Fibroblast of lung (primary cell): ENCODE data around the gene WDPCP. TPM values are rescaled to one million over a fixed set of nuclear protein-coding genes. Genes with fewer than 3 reads are reported as not detected.

Experiments
- DNase-seq, 2 donors: peaks; one replicate each; pipeline versions ENCODE4 v3.0.0 to v3.0.0-alpha.2; 2010; ENCODE audit warnings: low read depth in 2 of 2
- H2AFZ ChIP-seq: 2 replicates; pipeline ENCODE4 v1.5.1; 2012; ENCODE audit warnings: low read length, control low read depth, inconsistent platforms
- H3K27ac ChIP-seq: 2 replicates; pipeline ENCODE4 v1.5.1; 2011; ENCODE audit warnings: low read length, control low read depth; ENCODE audit not compliant: insufficient read depth
- H3K27me3 ChIP-seq: 2 replicates; pipeline ENCODE4 v1.5.1; 2011; ENCODE audit warnings: mild to moderate bottlenecking, low read length; ENCODE audit not compliant: control insufficient read depth, insufficient read depth
- H3K36me3 ChIP-seq: 2 replicates; pipeline ENCODE4 v1.5.1; 2011; ENCODE audit warnings: low read length; ENCODE audit not compliant: control insufficient read depth, insufficient read depth
- H3K4me1 ChIP-seq: 2 replicates; pipeline ENCODE4 v1.5.1; 2011; ENCODE audit warnings: low read length; ENCODE audit not compliant: control insufficient read depth, insufficient read depth; ENCODE audit errors: extremely low read depth
- H3K4me2 ChIP-seq: 2 replicates; pipeline ENCODE4 v1.5.1; 2011; ENCODE audit warnings: low read length, control low read depth; ENCODE audit not compliant: insufficient read depth; ENCODE audit errors: extremely low read depth
- H3K4me3 ChIP-seq, 4 experiments: fragments of 200-600 bp in 1 of 4; sonication (generic) in 1 of 4; replicated peaks in 1 of 4; 2 replicates each; pipeline ENCODE4 v1.5.1; 2011 to 2016; ENCODE audit warnings: low read length in 4 of 4, low read depth in 3 of 4, mild to moderate bottlenecking in 3 of 4, control low read depth in 2 of 4, inconsistent platforms in 1 of 4, mixed read lengths in 1 of 4; ENCODE audit not compliant: insufficient read depth in 1 of 4; ENCODE audit errors: control extremely low read depth in 1 of 4
- H3K79me2 ChIP-seq: 2 replicates; pipeline ENCODE4 v1.5.1; 2012; ENCODE audit warnings: mild to moderate bottlenecking, low read length, inconsistent platforms; ENCODE audit not compliant: control insufficient read depth, insufficient read depth
- H3K9ac ChIP-seq: 2 replicates; pipeline ENCODE4 v1.5.1; 2011; ENCODE audit warnings: mild to moderate bottlenecking, low read length, control low read depth; ENCODE audit not compliant: insufficient read depth
- H3K9me3 ChIP-seq: 2 replicates; pipeline ENCODE4 v1.5.1; 2012; ENCODE audit warnings: low read depth, low read length; ENCODE audit not compliant: control insufficient read depth, insufficient read depth
- H4K20me1 ChIP-seq: 2 replicates; pipeline ENCODE4 v1.5.1; 2011; ENCODE audit warnings: low read length; ENCODE audit not compliant: control insufficient read depth, insufficient read depth; ENCODE audit errors: extremely low read depth
- CTCF ChIP-seq, 2 donors: IDR thresholded peaks in 1 of 2; conservative IDR thresholded peaks in 1 of 2; 1 replicate in 1 of 2; 2 replicates in 1 of 2; pipeline ENCODE4 v1.5.1; 2011 to 2012; ENCODE audit warnings: low read length in 2 of 2, control low read depth in 1 of 2, inconsistent platforms in 1 of 2, low read depth in 1 of 2, mild to moderate bottlenecking in 1 of 2
- EZH2 ChIP-seq: IDR thresholded peaks from 2 replicates; pipeline ENCODE4 v1.5.1; 2012; ENCODE audit warnings: low read length, control low read depth, mild to moderate bottlenecking; ENCODE audit errors: missing control alignments
- polyA plus RNA-seq, 2 donors: library from polyadenylated mRNA; depleted of rRNA in 1 of 2; stranded (reverse) in 1 of 2; unstranded in 1 of 2; fragments of >200 nt; gene quantifications; 2 replicates each; pipeline ENCODE4 v1.2.1, GENCODE V29; 2011 to 2012; ENCODE audit warnings: missing spikeins in 1 of 2
- total RNA-seq: library from RNA; depleted of rRNA; stranded (reverse); fragments of >200 nt; gene quantifications from 2 replicates; pipeline ENCODE4 v1.2.1, GENCODE V29; 2014

The WDPCP gene
- total and polyA plus RNA-seq, 2 donors (not counting 1 experiment from before 2014, with no cell fraction given) = 5.2 to 8.4 TPM

GRCh38 chr2:63379451-63379850, 208.8 kb downstream of the WDPCP start:
- no peak overlapping the region for H3K4me3 ChIP-seq
- no peaks in the 10 kb centered on the region for H3K9me3 ChIP-seq
- H3K9ac ChIP-seq = no peak overlapping the region
- no peak overlapping the region for H3K27ac ChIP-seq
- no peaks in the 10 kb centered on the region for H3K27me3 ChIP-seq
- H3K4me1 ChIP-seq = no peaks in the 10 kb centered on the region
- TF ChIP-seq EZH2 = no peak
- TF ChIP-seq CTCF (conservative IDR thresholded peaks at IDR 0.05 in 1 of 2, IDR thresholded peaks at IDR 0.05 in 1 of 2; ENCODE audit: low read depth in 1 of 2, low read length in 2 of 2) = no peak
- no peak for DNase-seq
- no peak overlapping the region for H3K4me2 ChIP-seq
- no peaks in the 10 kb centered on the region for H4K20me1 ChIP-seq
- no peaks in the 10 kb centered on the region for H3K79me2 ChIP-seq
- H3K36me3 ChIP-seq = no peaks in the 10 kb centered on the region
- no peak overlapping the region for H2AFZ ChIP-seq

GRCh38 chr2:63378589-63378988, 209.7 kb downstream of the WDPCP start:
- DNase-seq = peak in 1 of 2 donors; percentile 17
- Histone ChIP-seq H2AFZ (no peak overlapping the region), H3K27ac (no peak overlapping the region), H3K79me2 (no peaks in the 10 kb centered on the region), H3K4me2 (no peak overlapping the region), H3K36me3 (no peaks in the 10 kb centered on the region), H3K9me3 (no peaks in the 10 kb centered on the region), H4K20me1 (no peaks in the 10 kb centered on the region), H3K9ac (no peak overlapping the region), H3K4me1 (no peaks in the 10 kb centered on the region), H3K27me3 (no peaks in the 10 kb centered on the region), H3K4me3 (no peak overlapping the region)
- TF ChIP-seq EZH2 = no peak
- TF ChIP-seq CTCF (conservative IDR thresholded peaks at IDR 0.05 in 1 of 2, IDR thresholded peaks at IDR 0.05 in 1 of 2; ENCODE audit: low read depth in 1 of 2, low read length in 2 of 2) = no peak

- Histone ChIP-seq H4K20me1 (no peaks in the 10 kb centered on the region), H3K9me3 (no peaks in the 10 kb centered on the region), H3K36me3 (no peaks in the 10 kb centered on the region)
Measured at GRCh38 chr2:63374341-63374740, 213.9 kb downstream of the WDPCP start.

More at GRCh38 chr2:63374341-63374740, 213.9 kb downstream of the WDPCP start:
- Histone ChIP-seq H3K4me1 (no peaks in the 10 kb centered on the region), H3K4me3 (no peak overlapping the region), H3K79me2 (no peaks in the 10 kb centered on the region), H3K27ac (no peak overlapping the region), H3K9ac (no peak overlapping the region), H3K27me3 (no peaks in the 10 kb centered on the region), H2AFZ (no peak overlapping the region), H3K4me2 (no peak overlapping the region)
- DNase-seq = no peak
- TF ChIP-seq CTCF (conservative IDR thresholded peaks at IDR 0.05 in 1 of 2, IDR thresholded peaks at IDR 0.05 in 1 of 2; ENCODE audit: low read depth in 1 of 2, low read length in 2 of 2) (no peak), EZH2 (no peak)
